ENCODE data around the gene KRT13. TPM values are rescaled to one million over a fixed set of nuclear protein-coding genes. Genes with fewer than 3 reads are reported as not detected.

The KRT13 gene
- total RNA-seq, 4 donors from 2014 or later, result not detected

DNA sequence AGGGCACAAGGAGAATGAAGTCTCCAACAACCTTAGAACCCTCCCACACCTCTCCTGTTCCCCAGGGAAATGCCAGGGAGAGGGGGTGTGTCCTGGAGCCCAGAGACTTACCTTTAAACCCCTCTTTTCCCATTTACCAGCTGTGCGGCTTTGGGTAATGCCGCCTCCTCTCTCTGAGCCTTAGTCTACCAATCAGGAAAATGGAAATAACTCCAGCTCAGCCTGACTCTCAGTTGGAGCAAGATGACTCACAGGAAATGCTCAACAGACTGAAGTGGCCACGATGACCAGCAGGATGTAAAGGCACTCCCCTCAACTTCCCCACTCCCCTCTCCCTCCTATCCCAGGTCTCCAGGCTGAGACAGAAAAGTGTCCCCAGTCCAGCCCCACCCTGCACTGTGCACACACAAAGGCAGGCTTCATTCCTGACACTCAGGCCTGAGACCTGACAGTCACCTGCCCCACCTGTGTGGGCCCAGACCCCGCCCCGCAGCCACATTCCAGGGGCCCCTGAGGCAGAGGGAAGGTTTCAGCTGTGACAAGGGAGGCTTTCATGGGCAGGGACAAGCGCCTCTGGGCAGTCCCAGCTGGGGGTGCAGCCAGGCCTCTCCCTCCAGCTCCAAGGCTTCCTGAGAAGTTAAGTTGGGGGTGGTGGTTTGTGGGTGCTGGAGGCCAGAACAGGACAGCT lies 16.3 kb upstream of the KRT13 start:
- TF ChIP-seq, protein P1, sequence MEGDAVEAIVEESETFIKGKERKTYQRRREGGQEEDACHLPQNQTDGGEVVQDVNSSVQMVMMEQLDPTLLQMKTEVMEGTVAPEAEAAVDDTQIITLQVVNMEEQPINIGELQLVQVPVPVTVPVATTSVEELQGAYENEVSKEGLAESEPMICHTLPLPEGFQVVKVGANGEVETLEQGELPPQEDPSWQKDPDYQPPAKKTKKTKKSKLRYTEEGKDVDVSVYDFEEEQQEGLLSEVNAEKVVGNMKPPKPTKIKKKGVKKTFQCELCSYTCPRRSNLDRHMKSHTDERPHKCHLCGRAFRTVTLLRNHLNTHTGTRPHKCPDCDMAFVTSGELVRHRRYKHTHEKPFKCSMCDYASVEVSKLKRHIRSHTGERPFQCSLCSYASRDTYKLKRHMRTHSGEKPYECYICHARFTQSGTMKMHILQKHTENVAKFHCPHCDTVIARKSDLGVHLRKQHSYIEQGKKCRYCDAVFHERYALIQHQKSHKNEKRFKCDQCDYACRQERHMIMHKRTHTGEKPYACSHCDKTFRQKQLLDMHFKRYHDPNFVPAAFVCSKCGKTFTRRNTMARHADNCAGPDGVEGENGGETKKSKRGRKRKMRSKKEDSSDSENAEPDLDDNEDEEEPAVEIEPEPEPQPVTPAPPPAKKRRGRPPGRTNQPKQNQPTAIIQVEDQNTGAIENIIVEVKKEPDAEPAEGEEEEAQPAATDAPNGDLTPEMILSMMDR (IDR thresholded peaks at IDR 0.05; ENCODE audit: low read depth), result no peak

DNA sequence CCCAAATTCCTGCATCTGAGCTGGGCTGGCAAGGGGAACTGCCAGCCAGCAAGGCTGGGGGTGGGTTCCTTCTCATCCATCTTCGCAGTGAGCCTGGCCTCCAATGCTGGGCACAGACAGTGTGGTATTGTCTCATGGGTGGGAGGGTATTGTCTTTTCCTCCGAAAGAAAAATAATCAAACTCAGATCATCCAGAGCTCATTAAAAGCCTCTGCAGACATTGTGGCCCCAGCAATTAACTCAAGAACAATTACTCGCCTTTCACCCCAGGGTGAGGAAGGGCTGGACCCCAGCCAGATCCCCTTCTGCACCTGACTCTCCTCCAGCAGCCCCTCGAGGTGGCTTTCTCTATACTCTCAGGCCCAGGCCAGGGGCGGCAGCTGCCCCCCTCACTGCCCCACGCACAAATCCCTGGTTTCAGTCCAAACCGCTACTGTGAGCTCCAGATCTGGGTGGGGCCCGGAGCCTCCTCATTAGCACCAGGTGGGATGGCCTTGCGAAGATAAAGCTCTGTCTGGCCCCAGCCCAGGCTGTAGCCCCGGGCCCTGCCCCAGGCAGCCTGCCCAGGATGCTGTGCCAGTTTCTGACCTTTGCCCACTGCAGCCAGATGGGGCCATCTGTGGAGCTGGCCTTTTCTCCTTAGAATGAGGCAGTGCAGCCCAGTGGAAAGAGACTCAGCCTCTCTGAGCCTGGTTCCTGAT lies 15.6 kb upstream of the KRT13 start:
- TF ChIP-seq, protein P1 (IDR thresholded peaks at IDR 0.05; ENCODE audit: low read depth), result no peak

DNA sequence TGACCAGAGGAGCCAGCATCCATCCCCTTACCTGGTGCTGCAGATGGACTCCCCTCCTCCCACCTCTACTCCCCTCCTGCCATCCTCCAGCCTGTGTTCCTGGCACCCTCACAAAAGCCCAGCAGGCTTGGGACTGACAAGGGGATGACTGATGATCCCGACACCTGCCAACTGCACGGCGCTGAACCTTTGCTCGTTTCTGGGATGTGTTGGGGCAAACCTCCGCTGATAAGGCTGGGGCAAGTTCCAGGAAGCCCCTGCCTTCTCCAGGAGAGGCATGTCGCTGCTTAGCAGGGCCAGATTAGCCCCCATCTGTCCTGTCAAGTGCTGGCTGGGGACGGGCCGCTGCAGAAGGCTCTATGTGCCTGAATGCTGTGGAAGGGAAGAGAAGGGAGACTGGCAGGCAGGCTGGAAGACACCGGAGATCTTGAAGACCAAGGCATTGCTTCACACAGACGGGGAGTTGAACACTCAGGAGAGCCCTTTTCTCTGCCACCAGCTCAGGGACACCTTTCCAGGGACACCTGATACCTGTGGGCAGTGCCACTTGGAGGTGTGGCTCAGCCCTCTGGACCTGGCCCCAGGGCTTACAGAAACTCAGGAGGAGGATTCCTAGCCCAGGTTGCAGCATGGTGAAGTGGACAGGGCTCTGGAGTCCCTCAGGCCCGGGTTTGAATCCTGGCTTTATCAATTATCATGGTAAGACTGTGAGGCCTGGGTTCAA lies 14.3 kb upstream of the KRT13 start:
- TF ChIP-seq, protein P1 (IDR thresholded peaks at IDR 0.05; ENCODE audit: low read depth), result no peak

DNA sequence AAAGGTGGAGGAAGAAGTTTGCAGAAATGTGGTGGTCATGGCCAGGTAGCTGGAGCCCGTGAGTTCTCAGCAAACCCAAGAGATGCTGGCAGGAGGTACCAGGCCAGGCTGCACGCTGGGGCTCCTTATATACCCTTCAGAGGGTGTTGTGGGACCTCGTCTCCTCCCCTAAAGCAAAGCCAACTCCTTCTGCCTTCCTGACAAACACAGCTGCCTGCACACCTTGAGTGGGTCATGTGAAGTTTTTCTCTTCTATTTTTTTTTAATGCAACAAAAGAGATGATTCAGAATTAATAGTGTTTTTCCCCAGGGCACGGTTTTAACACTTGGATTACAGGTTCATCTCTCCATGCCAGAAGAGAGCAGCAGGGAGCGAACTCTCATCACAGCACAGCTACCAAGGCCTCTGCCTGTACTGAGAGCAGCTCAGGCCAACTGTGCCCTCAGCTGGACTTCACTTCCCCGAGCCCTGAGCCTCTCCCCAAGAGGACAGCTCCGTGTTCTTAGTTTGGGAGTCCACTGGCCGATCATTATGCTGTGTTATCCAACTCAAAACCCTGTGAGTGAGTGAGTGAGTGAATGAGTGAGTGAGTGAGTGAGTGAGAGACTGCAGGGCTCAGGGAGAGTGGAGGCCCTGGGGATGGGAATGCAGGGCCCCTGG lies 13.5 kb upstream of the KRT13 start, which contains the start of gene KRT15:
Gene KRT15, minus strand, starts transcription at position 102 of the 661 bp plus-strand sequence. Its CDS starts 63 bp downstream, at position 39.
- TF ChIP-seq, protein P1 (IDR thresholded peaks at IDR 0.05; ENCODE audit: low read depth), result no peak

DNA sequence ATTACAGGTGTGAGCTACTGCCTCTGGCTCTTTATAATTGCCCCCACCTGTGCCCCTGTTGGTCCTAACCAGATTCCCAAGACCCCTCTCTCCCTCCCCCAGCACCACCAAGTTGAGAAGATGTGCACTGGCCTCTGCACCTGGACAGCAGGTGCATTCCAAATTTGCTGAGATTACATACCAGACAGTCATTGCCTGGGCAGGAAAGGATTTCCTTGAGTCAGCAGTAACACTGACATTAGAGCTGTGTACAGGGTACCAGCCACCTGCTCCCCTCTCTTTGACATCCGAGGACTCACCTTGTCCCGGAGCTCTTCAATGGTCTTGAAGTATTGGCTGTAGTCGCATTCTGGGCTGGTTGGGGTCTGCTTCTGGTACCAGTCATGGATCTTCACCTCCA lies 12.6 kb upstream of the KRT13 start:
- TF ChIP-seq, protein P1 (IDR thresholded peaks at IDR 0.05; ENCODE audit: low read depth), result no peak

DNA sequence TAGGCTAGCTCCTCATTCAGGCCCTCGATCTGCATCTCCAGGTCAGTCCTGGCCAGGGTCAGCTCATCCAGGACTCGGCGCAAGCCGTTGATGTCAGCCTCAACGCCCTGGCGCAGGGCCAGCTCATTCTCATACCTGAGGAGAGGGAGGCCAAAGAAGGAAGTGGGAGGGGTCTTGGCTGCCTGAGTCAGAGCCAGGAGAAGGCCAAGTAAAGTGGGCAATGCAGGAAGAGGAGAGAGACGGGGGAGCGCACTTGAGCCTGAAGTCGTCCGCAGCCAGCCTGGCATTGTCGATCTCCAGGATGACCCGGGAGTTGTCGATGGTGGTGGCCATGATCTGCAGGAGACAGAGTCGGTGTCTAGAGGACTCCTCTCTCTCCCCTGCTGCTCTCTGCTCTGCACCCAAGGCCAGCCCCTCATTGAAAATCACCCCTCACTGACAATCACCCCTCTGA lies 11.4 kb upstream of the KRT13 start:
- TF ChIP-seq, protein P1 (IDR thresholded peaks at IDR 0.05; ENCODE audit: low read depth), result no peak

Data from subcutaneous adipose tissue (tissue), 4 donors.